PC-3 (cell line): ENCODE results near the gene ZBTB48. TPM values are rescaled to one million over a fixed set of nuclear protein-coding genes. Genes with fewer than 3 reads are reported as not detected.

Experiments
- ATAC-seq: fragments of 200-7000 bp; cut with Tn5 transposase; 2 replicates; pipeline ENCODE4 v1.9.1; 2020; ENCODE audit warnings: mild to moderate bottlenecking, moderate library complexity
- BruUV-seq: library from RNA; stranded (reverse); fragments of 400-500 nt; replicated peaks from 2 replicates; lab custom pipeline; 2021; lab: Mats Ljungman, UMichigan
- CTCF ChIA-PET: fragments of 300-600 bp; sonication (Branson Sonifier 250); formaldehyde crosslinking; loops from one replicate; lab custom pipeline; 2022; ENCODE audit warnings: antibody characterized with exemption; lab: Charles Lee
- POLR2A ChIA-PET: fragments of 300-600 bp; sonication (Branson Sonifier 250); formaldehyde crosslinking; loops from one replicate; lab custom pipeline; 2022; ENCODE audit warnings: antibody characterized with exemption; ENCODE audit not compliant: unreplicated experiment; lab: Charles Lee
- DNase-seq: peaks from one replicate; pipeline ENCODE4 v3.0.0-alpha.2; 2015
- H2AFZ ChIP-seq: fragments of 300-600 bp; sonication (generic); 2 replicates; pipeline ENCODE4 v1.6.0; 2016; ENCODE audit warnings: antibody characterized with exemption, low read length
- H3F3A ChIP-seq: fragments of 300-600 bp; sonication (generic); one replicate; pipeline ENCODE4 v1.6.0; 2017; ENCODE audit warnings: antibody characterized with exemption, low read length, control low read depth, mild to moderate bottlenecking; ENCODE audit not compliant: unreplicated experiment
- H3K27ac ChIP-seq: fragments of 300-600 bp; sonication (generic); 2 replicates; pipeline ENCODE4 v1.5.1; 2016; ENCODE audit warnings: mild to moderate bottlenecking, low read length
- H3K27me3 ChIP-seq: fragments of 300-600 bp; sonication (generic); 2 replicates; pipeline ENCODE4 v1.6.1; 2016; ENCODE audit warnings: low read length, mixed read lengths
- H3K36me3 ChIP-seq: fragments of 300-600 bp; sonication (generic); 2 replicates; pipeline ENCODE4 v1.6.1; 2016; ENCODE audit warnings: low read depth, mixed run types, low read length, mixed read lengths
- H3K4me1 ChIP-seq: fragments of 300-600 bp; sonication (generic); 2 replicates; pipeline ENCODE4 v1.5.1; 2016; ENCODE audit warnings: low read length; ENCODE audit not compliant: insufficient read depth
- H3K4me2 ChIP-seq: fragments of 300-600 bp; sonication (generic); 2 replicates; pipeline ENCODE4 v1.6.0; 2016; ENCODE audit warnings: low read length
- H3K4me3 ChIP-seq: fragments of 300-600 bp; sonication (generic); 2 replicates; pipeline ENCODE4 v1.5.1; 2016; ENCODE audit warnings: mild to moderate bottlenecking, low read length, mixed read lengths
- H3K79me2 ChIP-seq: fragments of 300-600 bp; sonication (generic); 2 replicates; pipeline ENCODE4 v1.6.1; 2017; ENCODE audit warnings: low read length, mixed read lengths
- H3K9ac ChIP-seq: fragments of 300-600 bp; sonication (generic); 2 replicates; pipeline ENCODE4 v1.6.0; 2016; ENCODE audit warnings: mild to moderate bottlenecking, low read length
- H3K9me2 ChIP-seq: fragments of 300-600 bp; sonication (generic); replicated peaks from 2 replicates; pipeline ENCODE4 v1.6.1; 2016; ENCODE audit warnings: mixed run types, low read length, mixed read lengths
- H3K9me3 ChIP-seq: fragments of 300-600 bp; sonication (generic); 2 replicates; pipeline ENCODE4 v1.6.1; 2016; ENCODE audit warnings: low read length, mixed read lengths
- H4K20me1 ChIP-seq: fragments of 300-600 bp; sonication (generic); 2 replicates; pipeline ENCODE4 v1.6.1; 2016; ENCODE audit warnings: low read length, mixed read lengths
- CTCF ChIP-seq: fragments of 300-600 bp; sonication (generic); conservative IDR thresholded peaks from 2 replicates; pipeline ENCODE4 v1.5.1; 2017; ENCODE audit warnings: antibody characterized with exemption, low read depth, mild to moderate bottlenecking, low read length
- EZH2 ChIP-seq: fragments of 300-600 bp; sonication (generic); IDR thresholded peaks from one replicate; pipeline ENCODE4 v1.6.1; 2017; ENCODE audit warnings: antibody characterized with exemption, mild to moderate bottlenecking, low read length; ENCODE audit not compliant: unreplicated experiment
- EZH2phosphoT487 ChIP-seq: fragments of 300-600 bp; sonication (generic); IDR thresholded peaks from 2 replicates; pipeline ENCODE4 v1.6.1; 2018; ENCODE audit warnings: mild to moderate bottlenecking, antibody characterized with exemption, low read length, borderline replicate concordance
- intact Hi-C: fragments of 100-400 bp; cut with micrococcal nuclease; formaldehyde crosslinking; loops from 2 replicates; pipeline ENCODE4 v1.9.0; 2023
- total RNA-seq: library from RNA; depleted of rRNA; stranded (reverse); fragments of >200 nt; gene quantifications from 2 replicates; pipeline ENCODE4 v1.2.3, GENCODE V29; 2014

ZBTB48 gene
- total RNA-seq, 1 experiment from 2014 or later = 47.2 TPM

- TF ChIP-seq EZH2 (no peak), CTCF (no peak), EZH2phosphoT487 (no peak)
- CTCF ChIA-PET = no interaction called here
Observed at GRCh38 chr1:6531996-6532395, 47.8 kb upstream of the ZBTB48 start.

GRCh38 chr1:6534248-6534822, 45.5 kb upstream of the ZBTB48 start:
- Histone ChIP-seq H3K4me1 (no peaks in the 10 kb centered on the region), H3K4me2 (no peak overlapping the region), H2AFZ (no peak overlapping the region), H3K27ac (no peak overlapping the region), H4K20me1 (no peaks in the 10 kb centered on the region), H3K9me2 (no peaks in the 10 kb centered on the region), H3K79me2 (0 out of 2 replicates have a peak, but pooled peaks cover 3% of the 10 kb centered on the region), H3K9ac (no peak overlapping the region), H3K9me3 (no peaks in the 10 kb centered on the region), H3F3A (no peaks in the 10 kb centered on the region), H3K4me3 (no peak overlapping the region), H3K27me3 (no peaks in the 10 kb centered on the region), H3K36me3 (peaks cover 51% of the 10 kb centered on the region)
- ChIA-PET CTCF (no interaction called here), POLR2A (no interaction called here)
- BruUV-seq = no TSS peak
- DNase-seq (no peak), ATAC-seq (no peak)
- intact Hi-C loops = no loop called here
- TF ChIP-seq EZH2phosphoT487 (no peak), EZH2 (no peak), CTCF (no peak)

More at GRCh38 chr1:6531996-6532395, 47.8 kb upstream of the ZBTB48 start:
- H3K27me3 ChIP-seq = no peaks in the 10 kb centered on the region
- no TSS peak for BruUV-seq
- DNase-seq (no peak), ATAC-seq (no peak)
- POLR2A ChIA-PET = no interaction called here
- no peak overlapping the region for H2AFZ ChIP-seq
- no peaks in the 10 kb centered on the region for H3F3A ChIP-seq
- no peaks in the 10 kb centered on the region for H3K9me3 ChIP-seq
- no peaks in the 10 kb centered on the region for H3K79me2 ChIP-seq
- intact Hi-C loops = no loop called here
- no peak overlapping the region for H3K4me3 ChIP-seq
- H3K4me2 ChIP-seq = no peak overlapping the region
- H3K9me2 ChIP-seq = no peaks in the 10 kb centered on the region
- no peaks in the 10 kb centered on the region for H4K20me1 ChIP-seq
- no peak overlapping the region for H3K9ac ChIP-seq
- H3K4me1 ChIP-seq = no peaks in the 10 kb centered on the region
- no peak overlapping the region for H3K27ac ChIP-seq
- H3K36me3 ChIP-seq = peaks cover 57% of the 10 kb centered on the region

- Histone ChIP-seq H4K20me1 (no peaks in the 10 kb centered on the region), H3K79me2 (0 out of 2 replicates have a peak, but pooled peaks cover 3% of the 10 kb centered on the region), H3K4me2 (no peak overlapping the region), H3F3A (no peaks in the 10 kb centered on the region), H3K4me3 (no peak overlapping the region), H3K9ac (no peak overlapping the region), H3K27me3 (no peaks in the 10 kb centered on the region), H3K36me3 (peaks cover 51% of the 10 kb centered on the region), H3K27ac (no peak overlapping the region), H2AFZ (no peak overlapping the region), H3K9me3 (no peaks in the 10 kb centered on the region), H3K9me2 (no peaks in the 10 kb centered on the region), H3K4me1 (no peaks in the 10 kb centered on the region)
- intact Hi-C loops = no loop called here
- CTCF ChIA-PET = no interaction called here
- POLR2A ChIA-PET = no interaction called here
- DNase-seq = no peak
- no peak for TF ChIP-seq EZH2
- TF ChIP-seq EZH2phosphoT487 = no peak
- TF ChIP-seq CTCF = no peak
- no peak for ATAC-seq
- BruUV-seq = no TSS peak
Observed at GRCh38 chr1:6535214-6535613, 44.6 kb upstream of the ZBTB48 start.
